ENCODE results near the gene TEX50. TPM values are rescaled to one million over a fixed set of nuclear protein-coding genes. Genes with fewer than 3 reads are reported as not detected.
"Not testable (repeated sequence)": the region's sequence is repeated elsewhere in the genome, so short reads cannot be mapped to it uniquely, and the experiment has no call there.

The TEX50 gene
- total RNA-seq, 1 experiment from 2014 or later: not detected

- Histone ChIP-seq H4K20me1 (ENCODE audit: insufficient read depth, low read depth, low read length) (no peaks in the 10 kb centered on the region), H2AFZ (ENCODE audit: low read length) (no peak overlapping the region), H3K9ac (ENCODE audit: low read length) (no peak overlapping the region), H3K36me3 (ENCODE audit: insufficient read depth, low read length) (no peaks in the 10 kb centered on the region), H3K27me3 (ENCODE audit: low read length) (no peaks in the 10 kb centered on the region), H3K4me3 (ENCODE audit: low read length) (no peak overlapping the region), H3K79me2 (ENCODE audit: low read length) (no peaks in the 10 kb centered on the region), H3K9me2 (replicated peaks; ENCODE audit: insufficient read depth, low read length) (no peaks in the 10 kb centered on the region), H3K4me2 (ENCODE audit: low read depth, low read length, poor library complexity, severe bottlenecking) (no peak overlapping the region), H3K9me3 (ENCODE audit: low read length) (no peaks in the 10 kb centered on the region), H3K27ac (ENCODE audit: low read length) (no peak overlapping the region), H3K4me1 (ENCODE audit: low read length) (no peaks in the 10 kb centered on the region)
- DNase-seq: no peak
These were observed 13.9 kb downstream of the TEX50 start for GRCh38 chr1:173648880-173649605.

- H3K9ac ChIP-seq (ENCODE audit: low read length): no peak overlapping the region
These were observed 25.2 kb downstream of the TEX50 start for GRCh38 chr1:173660306-173660705.

GRCh38 chr1:173661271-173661670, 26.1 kb downstream of the TEX50 start:
- no peak overlapping the region for H2AFZ ChIP-seq (ENCODE audit: low read length)
- H4K20me1 ChIP-seq (ENCODE audit: insufficient read depth, low read depth, low read length): no peaks in the 10 kb centered on the region
- no peaks in the 10 kb centered on the region for H3K9me2 ChIP-seq (replicated peaks; ENCODE audit: insufficient read depth, low read length)
- no peaks in the 10 kb centered on the region for H3K79me2 ChIP-seq (ENCODE audit: low read length)
- no peak for DNase-seq
- no peaks in the 10 kb centered on the region for H3K36me3 ChIP-seq (ENCODE audit: insufficient read depth, low read length)
- H3K27me3 ChIP-seq (ENCODE audit: low read length): no peaks in the 10 kb centered on the region
- H3K4me3 ChIP-seq (ENCODE audit: low read length): no peak overlapping the region
- no peak overlapping the region for H3K27ac ChIP-seq (ENCODE audit: low read length)
- no peak overlapping the region for H3K4me2 ChIP-seq (ENCODE audit: low read depth, low read length, poor library complexity, severe bottlenecking)
- no peaks in the 10 kb centered on the region for H3K4me1 ChIP-seq (ENCODE audit: low read length)
- H3K9me3 ChIP-seq (ENCODE audit: low read length): no peaks in the 10 kb centered on the region
- no peak overlapping the region for H3K9ac ChIP-seq (ENCODE audit: low read length)

More at GRCh38 chr1:173660306-173660705, 25.2 kb downstream of the TEX50 start:
- Histone ChIP-seq H3K79me2 (ENCODE audit: low read length) (no peaks in the 10 kb centered on the region), H3K4me3 (ENCODE audit: low read length) (no peak overlapping the region), H4K20me1 (ENCODE audit: insufficient read depth, low read depth, low read length) (no peaks in the 10 kb centered on the region), H3K27me3 (ENCODE audit: low read length) (no peaks in the 10 kb centered on the region), H3K36me3 (ENCODE audit: insufficient read depth, low read length) (no peaks in the 10 kb centered on the region), H3K9me2 (replicated peaks; ENCODE audit: insufficient read depth, low read length) (no peaks in the 10 kb centered on the region), H3K4me2 (ENCODE audit: low read depth, low read length, poor library complexity, severe bottlenecking) (no peak overlapping the region), H2AFZ (ENCODE audit: low read length) (no peak overlapping the region), H3K9me3 (ENCODE audit: low read length) (no peaks in the 10 kb centered on the region), H3K4me1 (ENCODE audit: low read length) (no peaks in the 10 kb centered on the region), H3K27ac (ENCODE audit: low read length) (no peak overlapping the region)
- no peak for DNase-seq

- H3K27ac ChIP-seq (ENCODE audit: low read length): no peak overlapping the region
These were observed 26.6 kb downstream of the TEX50 start for GRCh38 chr1:173661763-173662162.

GRCh38 chr1:173663159-173663558, 28.0 kb downstream of the TEX50 start:
- H3K9ac ChIP-seq (ENCODE audit: low read length): no peak overlapping the region
- H3K4me1 ChIP-seq (ENCODE audit: low read length): no peaks in the 10 kb centered on the region
- no peak overlapping the region for H2AFZ ChIP-seq (ENCODE audit: low read length)

More at GRCh38 chr1:173661763-173662162, 26.6 kb downstream of the TEX50 start:
- H3K4me3 ChIP-seq (ENCODE audit: low read length): no peak overlapping the region
- no peaks in the 10 kb centered on the region for H4K20me1 ChIP-seq (ENCODE audit: insufficient read depth, low read depth, low read length)
- H3K9ac ChIP-seq (ENCODE audit: low read length): no peak overlapping the region
- H3K9me2 ChIP-seq (replicated peaks; ENCODE audit: insufficient read depth, low read length): no peaks in the 10 kb centered on the region
- H3K79me2 ChIP-seq (ENCODE audit: low read length): no peaks in the 10 kb centered on the region
- H3K4me1 ChIP-seq (ENCODE audit: low read length): no peaks in the 10 kb centered on the region
- H3K27me3 ChIP-seq (ENCODE audit: low read length): no peaks in the 10 kb centered on the region
- no peak overlapping the region for H2AFZ ChIP-seq (ENCODE audit: low read length)
- no peak overlapping the region for H3K4me2 ChIP-seq (ENCODE audit: low read depth, low read length, poor library complexity, severe bottlenecking)
- DNase-seq: no peak
- no peaks in the 10 kb centered on the region for H3K36me3 ChIP-seq (ENCODE audit: insufficient read depth, low read length)
- H3K9me3 ChIP-seq (ENCODE audit: low read length): no peaks in the 10 kb centered on the region

GRCh38 chr1:173666646-173667045, 31.5 kb downstream of the TEX50 start:
- no peaks in the 10 kb centered on the region for H3K9me3 ChIP-seq (ENCODE audit: low read length)
- no peak for DNase-seq
- no peak overlapping the region for H2AFZ ChIP-seq (ENCODE audit: low read length)
- H3K9ac ChIP-seq (ENCODE audit: low read length): no peak overlapping the region
- no peak overlapping the region for H3K4me2 ChIP-seq (ENCODE audit: low read depth, low read length, poor library complexity, severe bottlenecking)
- H3K9me2 ChIP-seq (replicated peaks; ENCODE audit: insufficient read depth, low read length): no peaks in the 10 kb centered on the region
- no peaks in the 10 kb centered on the region for H3K36me3 ChIP-seq (ENCODE audit: insufficient read depth, low read length)
- no peak overlapping the region for H3K4me3 ChIP-seq (ENCODE audit: low read length)
- no peak overlapping the region for H3K27ac ChIP-seq (ENCODE audit: low read length)
- H3K27me3 ChIP-seq (ENCODE audit: low read length): no peaks in the 10 kb centered on the region
- no peaks in the 10 kb centered on the region for H3K79me2 ChIP-seq (ENCODE audit: low read length)
- H4K20me1 ChIP-seq (ENCODE audit: insufficient read depth, low read depth, low read length): no peaks in the 10 kb centered on the region
- H3K4me1 ChIP-seq (ENCODE audit: low read length): no peaks in the 10 kb centered on the region

More at GRCh38 chr1:173663159-173663558, 28.0 kb downstream of the TEX50 start:
- Histone ChIP-seq H3K4me2 (ENCODE audit: low read depth, low read length, poor library complexity, severe bottlenecking) (no peak overlapping the region), H3K4me3 (ENCODE audit: low read length) (no peak overlapping the region), H4K20me1 (ENCODE audit: insufficient read depth, low read depth, low read length) (no peaks in the 10 kb centered on the region), H3K27me3 (ENCODE audit: low read length) (no peaks in the 10 kb centered on the region), H3K36me3 (ENCODE audit: insufficient read depth, low read length) (no peaks in the 10 kb centered on the region), H3K9me3 (ENCODE audit: low read length) (no peaks in the 10 kb centered on the region), H3K9me2 (replicated peaks; ENCODE audit: insufficient read depth, low read length) (no peaks in the 10 kb centered on the region), H3K79me2 (ENCODE audit: low read length) (no peaks in the 10 kb centered on the region), H3K27ac (ENCODE audit: low read length) (no peak overlapping the region)
- DNase-seq: no peak

GRCh38 chr1:173669491-173669941, 34.4 kb downstream of the TEX50 start, which contains the start of gene ANKRD45:
ANKRD45 (minus strand) TSS chr1:173669851; CDS start chr1:173659418, 10,433 bp downstream.
- no peak within 1 kb of the TSS for H3K4me2 ChIP-seq (ENCODE audit: low read depth, low read length, poor library complexity, severe bottlenecking)
- H3K9me2 ChIP-seq (replicated peaks; ENCODE audit: insufficient read depth, low read length): no peaks in the 10 kb centered on the region
- H3K4me1 ChIP-seq (ENCODE audit: low read length): no peaks in the 10 kb centered on the region
- H3K9ac ChIP-seq (ENCODE audit: low read length): no peak within 1 kb of the TSS
- no peaks in the 10 kb centered on the region for H3K9me3 ChIP-seq (ENCODE audit: low read length)
- no peak within 1 kb of the TSS for H3K4me3 ChIP-seq (ENCODE audit: low read length)
- H3K79me2 ChIP-seq (ENCODE audit: low read length): no peaks in the 10 kb centered on the region
- no peaks in the 10 kb centered on the region for H3K27me3 ChIP-seq (ENCODE audit: low read length)
- H2AFZ ChIP-seq (ENCODE audit: low read length): no peak within 1 kb of the TSS
- no peak within 1 kb of the TSS for H3K27ac ChIP-seq (ENCODE audit: low read length)
- no peaks in the 10 kb centered on the region for H3K36me3 ChIP-seq (ENCODE audit: insufficient read depth, low read length)
- DNase-seq: no peak
- no peaks in the 10 kb centered on the region for H4K20me1 ChIP-seq (ENCODE audit: insufficient read depth, low read depth, low read length)

- H2AFZ ChIP-seq (ENCODE audit: low read length); H3K9me3 ChIP-seq (ENCODE audit: low read length); H4K20me1 ChIP-seq (ENCODE audit: insufficient read depth, low read depth, low read length); H3K4me3 ChIP-seq (ENCODE audit: low read length); H3K4me1 ChIP-seq (ENCODE audit: low read length); H3K27ac ChIP-seq (ENCODE audit: low read length); H3K4me2 ChIP-seq (ENCODE audit: low read depth, low read length, poor library complexity, severe bottlenecking); H3K27me3 ChIP-seq (ENCODE audit: low read length); H3K79me2 ChIP-seq (ENCODE audit: low read length); H3K36me3 ChIP-seq (ENCODE audit: insufficient read depth, low read length); DNase-seq; H3K9ac ChIP-seq (ENCODE audit: low read length); H3K9me2 ChIP-seq (replicated peaks; ENCODE audit: insufficient read depth, low read length): not testable (repeated sequence)
These were observed 39.4 kb downstream of the TEX50 start for GRCh38 chr1:173674496-173674895.

Data from Karpas-422 (cell line).